H1 (cell line): ENCODE results near the gene PLCB2. TPM values are rescaled to one million over a fixed set of nuclear protein-coding genes. Genes with fewer than 3 reads are reported as not detected.

Source experiments
- CTCF ChIA-PET: fragments of 300-600 bp; sonication (Branson Sonifier 250); formaldehyde crosslinking; loops from one replicate; lab custom pipeline; 2021; ENCODE audit not compliant: partially characterized antibody; lab: Charles Lee
- POLR2A ChIA-PET: fragments of 300-600 bp; sonication (Branson Sonifier 250); formaldehyde crosslinking; loops from one replicate; lab custom pipeline; 2021; ENCODE audit warnings: inconsistent platforms; ENCODE audit not compliant: partially characterized antibody; lab: Charles Lee
- DNase-seq, 2 experiments: peaks; one replicate each; pipeline versions ENCODE4 v3.0.0 to v3.0.0-alpha.2; 2010 to 2022; ENCODE audit warnings: low spot score in 2 of 2, low read depth in 1 of 2, mixed read lengths in 1 of 2
- FAIRE-seq: peaks from 2 replicates; lab custom pipeline; 2011; peaks lifted over from hg19 to GRCh38; lab: Jason Lieb, UNC
- H2AFZ ChIP-seq: 2 replicates; pipeline ENCODE4 v1.8.1; 2012; ENCODE audit warnings: low read length, inconsistent platforms
- H2AK5ac ChIP-seq: 2 replicates; pipeline ENCODE4 v1.6.1; 2013; ENCODE audit warnings: low read depth, low read length
- H2BK120ac ChIP-seq: replicated peaks from 2 replicates; pipeline ENCODE3; 2013; ENCODE audit warnings: low read depth, low read length, inconsistent platforms
- H2BK12ac ChIP-seq: 2 replicates; pipeline ENCODE4 v1.6.1; 2013; ENCODE audit warnings: low read depth, low read length
- H2BK15ac ChIP-seq: 2 replicates; pipeline ENCODE4 v1.6.1; 2013; ENCODE audit warnings: low read length
- H2BK20ac ChIP-seq: 2 replicates; pipeline ENCODE4 v1.6.1; 2013; ENCODE audit warnings: low read length
- H2BK5ac ChIP-seq: 2 replicates; pipeline ENCODE4 v1.6.1; 2013; ENCODE audit warnings: low read depth, low read length
- H3K14ac ChIP-seq: 2 replicates; pipeline ENCODE4 v1.6.1; 2013; ENCODE audit warnings: inconsistent platforms; ENCODE audit not compliant: insufficient read length
- H3K18ac ChIP-seq: 2 replicates; pipeline ENCODE4 v1.6.1; 2013; ENCODE audit warnings: low read length; ENCODE audit errors: extremely low read depth
- H3K23ac ChIP-seq: 2 replicates; pipeline ENCODE4 v1.6.1; 2013; ENCODE audit warnings: inconsistent platforms; ENCODE audit not compliant: insufficient read length
- H3K23me2 ChIP-seq: 2 replicates; pipeline ENCODE4 v1.6.1; 2013; ENCODE audit warnings: low read depth, low read length
- H3K27ac ChIP-seq: 2 replicates; pipeline ENCODE4 v1.6.1; 2011; ENCODE audit warnings: low read depth, low read length, inconsistent platforms
- H3K27me3 ChIP-seq, 4 experiments: replicated peaks in 1 of 4; 1 replicate in 1 of 4; 2 replicates in 3 of 4; pipeline versions ENCODE4 v1.6.1 to v1.8.1; 2011 to 2013; ENCODE audit warnings: low read length in 3 of 4, mild to moderate bottlenecking in 3 of 4, inconsistent platforms in 2 of 4, mixed read lengths in 2 of 4, moderate library complexity in 1 of 4; ENCODE audit not compliant: control insufficient read depth in 3 of 4, insufficient read depth in 3 of 4; ENCODE audit errors: extremely low read depth in 1 of 4
- H3K36me3 ChIP-seq, 4 experiments: 2 replicates each; pipeline versions ENCODE4 v1.6.1 to v1.8.1; 2011 to 2013; ENCODE audit warnings: mild to moderate bottlenecking in 4 of 4, low read length in 3 of 4, moderate library complexity in 2 of 4, control low read depth in 1 of 4, inconsistent platforms in 1 of 4; ENCODE audit not compliant: insufficient read depth in 4 of 4, control insufficient read depth in 2 of 4
- H3K4ac ChIP-seq: replicated peaks from 2 replicates; pipeline ENCODE3; 2013; ENCODE audit warnings: low read length, low read depth, mixed read lengths, inconsistent platforms; ENCODE audit not compliant: insufficient read length
- H3K4me1 ChIP-seq, 4 experiments: replicated peaks in 1 of 4; 1 replicate in 1 of 4; 2 replicates in 3 of 4; pipeline versions ENCODE4 v1.6.1 to v1.8.1; 2011 to 2013; ENCODE audit warnings: low read length in 3 of 4, inconsistent platforms in 2 of 4, mixed read lengths in 1 of 4; ENCODE audit not compliant: insufficient read depth in 4 of 4, control insufficient read depth in 3 of 4
- H3K4me2 ChIP-seq, 2 experiments: 2 replicates each; pipeline versions ENCODE4 v1.6.1 to v1.8.1; 2011 to 2013; ENCODE audit warnings: low read depth in 2 of 2, low read length in 2 of 2, control low read depth in 1 of 2, inconsistent platforms in 1 of 2, mild to moderate bottlenecking in 1 of 2; ENCODE audit not compliant: insufficient read depth in 1 of 2
- H3K4me3 ChIP-seq, 4 experiments: fragments of 200-600, 300-600 bp in 1 of 4; sonication (generic), shearing (Covaris generic), sonication (Bioruptor Twin) in 1 of 4; 2 replicates each; pipeline versions ENCODE4 v1.5.1 to v1.8.1; 2011 to 2016; ENCODE audit warnings: low read length in 4 of 4, low read depth in 3 of 4, control low read depth in 2 of 4, inconsistent platforms in 2 of 4, mild to moderate bottlenecking in 2 of 4, mixed read lengths in 1 of 4, moderate library complexity in 1 of 4; ENCODE audit not compliant: insufficient read depth in 2 of 4; ENCODE audit errors: extremely low read depth in 1 of 4
- H3K56ac ChIP-seq: replicated peaks from 2 replicates; pipeline ENCODE3; 2013; ENCODE audit warnings: low read depth, mild to moderate bottlenecking, mixed read lengths, low read length, inconsistent platforms; ENCODE audit not compliant: insufficient read length
- H3K79me1 ChIP-seq: 2 replicates; pipeline ENCODE4 v1.6.1; 2013; ENCODE audit warnings: low read depth, low read length, control low read depth
- H3K79me2 ChIP-seq, 2 experiments: 2 replicates each; pipeline versions ENCODE4 v1.6.1 to v1.8.1; 2012 to 2013; ENCODE audit warnings: low read length in 2 of 2, mild to moderate bottlenecking in 2 of 2, inconsistent platforms in 1 of 2; ENCODE audit not compliant: insufficient read depth in 2 of 2, control insufficient read depth in 1 of 2
- H3K9ac ChIP-seq, 4 experiments: replicated peaks in 1 of 4; 1 replicate in 1 of 4; 2 replicates in 3 of 4; pipeline versions ENCODE4 v1.6.1 to v1.8.1; 2011 to 2013; ENCODE audit warnings: low read depth in 3 of 4, low read length in 3 of 4, control low read depth in 2 of 4, mild to moderate bottlenecking in 2 of 4, moderate library complexity in 2 of 4, inconsistent platforms in 1 of 4; ENCODE audit errors: extremely low read depth in 1 of 4
- H3K9me3 ChIP-seq, 2 experiments: 2 replicates each; pipeline versions ENCODE4 v1.6.1 to v1.8.1; 2012 to 2013; ENCODE audit warnings: mild to moderate bottlenecking in 2 of 2, moderate library complexity in 2 of 2, control low read depth in 1 of 2, inconsistent platforms in 1 of 2, low read depth in 1 of 2, low read length in 1 of 2, mixed read lengths in 1 of 2; ENCODE audit not compliant: insufficient read depth in 2 of 2
- H4K20me1 ChIP-seq, 2 experiments: replicated peaks in 1 of 2; 2 replicates each; pipeline versions ENCODE3 to v1.8.1; 2011 to 2013; ENCODE audit warnings: inconsistent platforms in 2 of 2, low read length in 2 of 2, mild to moderate bottlenecking in 1 of 2; ENCODE audit not compliant: insufficient read depth in 2 of 2, control insufficient read depth in 1 of 2
- H4K5ac ChIP-seq: 2 replicates; pipeline ENCODE4 v1.6.1; 2013; ENCODE audit warnings: low read length, low read depth, mixed read lengths, inconsistent platforms; ENCODE audit not compliant: insufficient read length
- H4K8ac ChIP-seq: 2 replicates; pipeline ENCODE4 v1.8.0; 2013; ENCODE audit warnings: mild to moderate bottlenecking, moderate library complexity, low read length, inconsistent platforms; ENCODE audit not compliant: insufficient read depth; ENCODE audit errors: extremely low read depth
- H4K91ac ChIP-seq: replicated peaks from 2 replicates; pipeline ENCODE3; 2013; ENCODE audit warnings: low read length, mixed read lengths, inconsistent platforms; ENCODE audit not compliant: insufficient read length
- BACH1 ChIP-seq: IDR thresholded peaks from 2 replicates; pipeline ENCODE4 v1.6.1; 2012; ENCODE audit warnings: low read length, improper control_type of control experiment
- CEBPB ChIP-seq: IDR thresholded peaks from 2 replicates; pipeline ENCODE4 v1.6.1; 2012; ENCODE audit warnings: low read depth, low read length
- CTBP2 ChIP-seq: IDR thresholded peaks from 2 replicates; pipeline ENCODE4 v1.7.0; 2011; ENCODE audit warnings: borderline replicate concordance, mild to moderate bottlenecking, moderate library complexity, mixed read lengths, low read length; ENCODE audit not compliant: insufficient read depth, insufficient read length
- HDAC2 ChIP-seq, 2 experiments: fragments of 300-600 bp in 1 of 2; sonication (generic) in 1 of 2; IDR thresholded peaks; 2 replicates each; pipeline ENCODE4 v1.6.1; 2011 to 2012; ENCODE audit warnings: low read depth in 2 of 2, low read length in 2 of 2, mild to moderate bottlenecking in 2 of 2, moderate library complexity in 2 of 2, borderline replicate concordance in 1 of 2, inconsistent platforms in 1 of 2
- JUND ChIP-seq: IDR thresholded peaks from 2 replicates; pipeline ENCODE4 v1.6.1; 2011; ENCODE audit warnings: mild to moderate bottlenecking, improper control_type of control experiment, low read length
- SIRT6 ChIP-seq: IDR thresholded peaks from one replicate; pipeline ENCODE4 v1.7.1; 2012; ENCODE audit warnings: low read length, inconsistent platforms
- SUZ12 ChIP-seq: fragments of 200-600 bp; sonication (generic); IDR thresholded peaks from 2 replicates; pipeline ENCODE4 v1.6.1; 2012; ENCODE audit warnings: mild to moderate bottlenecking, inconsistent platforms, low read length, moderate library complexity, mixed read lengths
- TAF1 ChIP-seq: IDR thresholded peaks from 2 replicates; pipeline ENCODE4 v1.6.1; 2011; ENCODE audit warnings: mild to moderate bottlenecking, low read depth, low read length
- TCF12 ChIP-seq: IDR thresholded peaks from 2 replicates; pipeline ENCODE4 v1.6.1; 2011; ENCODE audit warnings: low read depth, mild to moderate bottlenecking, low read length
- YY1 ChIP-seq: IDR thresholded peaks from 2 replicates; pipeline ENCODE4 v1.6.1; 2011; ENCODE audit warnings: low read depth, mild to moderate bottlenecking, low read length
- WGBS, 2 experiments: shearing (Covaris generic) in 1 of 2; methylation state at CpG; one replicate each; pipeline versions ENCODE4 v1.1.6 to v1.1.7; 2013 to 2015; ENCODE audit warnings: low lambda C conversion rate in 2 of 2, mixed read lengths in 2 of 2, inconsistent platforms in 1 of 2, low coverage in 1 of 2, missing lambda C conversion rate in 1 of 2; ENCODE audit not compliant: insufficient replicate concordance in 2 of 2, insufficient coverage in 1 of 2, insufficient read length in 1 of 2; ENCODE audit errors: extremely low coverage in 1 of 2, missing lambda C conversion rate in 1 of 2; 5-methylcytosine and 5-hydroxymethylcytosine counted together
- polyA plus RNA-seq, 7 experiments: library from polyadenylated mRNA; depleted of rRNA in 3 of 7; stranded (reverse) in 5 of 7; unstranded in 2 of 7; fragments of >200 nt in 5 of 7; fragments of 200-250 nt in 2 of 7; gene quantifications; 1 replicate in 5 of 7; 2 replicates in 1 of 7; 4 replicates in 1 of 7; pipeline versions ENCODE4 v1.2.1 to v1.2.3, GENCODE V29; 2011 to 2013; ENCODE audit warnings: missing spikeins in 2 of 7, mixed read lengths in 2 of 7
- total RNA-seq: library from RNA; stranded (reverse); fragmentation: NEBNext Ultra II Directional; extraction: Animal tissue kit (Norgen Biotek cat#: 25700); gene quantifications from 2 replicates; pipeline ENCODE4 v1.2.1, GENCODE V29; 2021
- TF ChIP-seq, protein P1 (sequence below): IDR thresholded peaks from 2 replicates; pipeline ENCODE4 v1.6.1; 2012; ENCODE audit warnings: inconsistent platforms

Gene PLCB2
- total and polyA plus RNA-seq, 2 of the 8 experiments (the other 6 are each of a cell fraction or from before 2014, with no cell fraction given) = 7.2 to 8.4 TPM

DNA sequence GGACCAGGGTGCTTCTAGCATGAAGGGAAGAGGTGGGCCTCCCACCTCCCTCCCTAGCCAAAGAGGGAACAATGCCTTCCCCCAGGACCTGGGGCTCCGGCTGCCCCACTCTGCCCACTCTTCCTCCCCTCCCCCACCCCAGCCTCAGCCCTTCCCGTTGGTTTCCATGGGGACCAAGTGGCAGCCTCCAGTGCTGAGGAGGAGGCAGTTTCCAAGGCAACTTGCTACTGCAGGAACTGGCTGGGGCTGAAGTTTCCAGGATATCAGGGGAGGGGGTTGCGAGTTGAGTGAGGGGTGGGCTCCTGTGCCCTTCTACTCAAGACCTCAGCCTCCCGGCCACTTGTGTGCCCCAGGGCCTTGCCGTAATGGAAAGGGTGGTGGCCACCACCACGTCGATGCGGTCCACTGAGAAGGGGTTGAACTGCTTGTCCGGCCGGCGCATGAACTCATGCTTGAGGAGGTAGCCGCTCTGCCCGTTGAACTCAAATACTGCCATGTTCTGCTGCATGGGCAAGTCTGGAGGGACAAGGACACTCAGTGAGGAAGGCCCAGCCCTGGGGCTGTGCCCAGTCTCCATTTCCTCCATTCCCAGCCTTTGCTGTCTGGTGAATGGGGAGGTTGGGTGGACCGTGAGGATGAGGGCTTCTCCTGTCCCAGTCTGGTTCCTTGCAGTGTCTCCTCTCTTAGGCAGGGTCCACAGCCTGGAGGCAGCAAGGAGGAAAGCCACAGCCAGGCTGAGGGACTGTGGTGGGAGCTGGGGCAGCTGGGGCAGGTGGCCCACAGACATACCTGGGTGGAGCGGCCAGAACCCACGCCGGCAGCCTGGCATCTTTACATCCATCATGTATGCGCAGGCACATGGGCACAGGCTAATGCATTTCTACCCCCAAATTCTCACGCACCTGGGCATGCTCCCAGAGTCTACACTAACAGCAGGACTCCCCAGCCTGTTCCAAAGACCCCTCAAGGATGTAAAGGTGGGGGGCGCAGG, 13.5 kb downstream of the PLCB2 start:
- ChIA-PET POLR2A (interaction anchor here (0.7 to 5.4 kb wide), 3 partner anchors 7 to 11 kb away, joined by 3 to 46 read pairs (median 3); partner anchors contain the start of gene ANKRD63), CTCF (interaction anchor here (1.0 to 16.2 kb wide), 7 partner anchors 8 to 212 kb away, joined by 3 to 518 read pairs (median 3); partner anchors contain the start of genes CCDC9B, INAFM2, PAK6 and PLCB2)
- H3K18ac ChIP-seq = no peak overlapping the region
- no peak overlapping the region for H2BK15ac ChIP-seq
- no peaks in the 10 kb centered on the region for H3K79me1 ChIP-seq
- no peak overlapping the region for H3K4me3 ChIP-seq
- H3K4ac ChIP-seq = no peak overlapping the region
- H3K23me2 ChIP-seq = peaks cover 3% of the 10 kb centered on the region; the same call in 1 of the 2 replicates
- no peak overlapping the region for H4K8ac ChIP-seq
- 92% methylated on average over 18 of the region's 20 CpGs; no CpG with 5 or more reads in 1 of the 2 experiments for WGBS, 2 experiments
- no peak overlapping the region for H2BK20ac ChIP-seq
- no peak overlapping the region for H2BK5ac ChIP-seq
- H3K4me2 ChIP-seq = no peak overlapping the region
- H4K5ac ChIP-seq = no peak overlapping the region
- H3K36me3 ChIP-seq = no peaks in the 10 kb centered on the region
- DNase-seq (no peak), FAIRE-seq (no peak)
- no peak overlapping the region for H3K56ac ChIP-seq
- no peak overlapping the region for H3K14ac ChIP-seq
- no peak overlapping the region for H4K91ac ChIP-seq
- no peak overlapping the region for H3K23ac ChIP-seq
- H3K4me1 ChIP-seq = peaks cover 0 to 18% (median 11%) of the 10 kb centered on the region in 4 experiments; a peak in 6 of 7 replicates
- H3K9me3 ChIP-seq = no peaks in the 10 kb centered on the region
- H2BK120ac ChIP-seq = no peak overlapping the region
- H3K79me2 ChIP-seq = no peaks in the 10 kb centered on the region
- no peak overlapping the region for H3K27ac ChIP-seq
- H2AK5ac ChIP-seq = no peak overlapping the region
- peaks cover 0 to 1% of the 10 kb centered on the region in 2 experiments for H4K20me1 ChIP-seq
- H3K9ac ChIP-seq = no peak overlapping the region
- no peak overlapping the region for H2AFZ ChIP-seq
- 0 out of 2 replicates have a peak overlapping the region, but pooled peaks have one; percentile 39 for H2BK12ac ChIP-seq
- peaks cover 16 to 47% (median 33%) of the 10 kb centered on the region in 4 experiments; a peak in 6 of 7 replicates for H3K27me3 ChIP-seq
- TF ChIP-seq YY1 (no peak), BACH1 (no peak), SIRT6 (no peak), SUZ12 (no peak), TAF1 (no peak), JUND (no peak), CEBPB (no peak), CTBP2 (no peak), TCF12 (no peak), HDAC2 (IDR thresholded peaks at IDR 0.05; ENCODE audit: borderline replicate concordance in 1 of 2, low read depth in 2 of 2, low read length in 2 of 2) (no peak)
- TF ChIP-seq, protein P1, sequence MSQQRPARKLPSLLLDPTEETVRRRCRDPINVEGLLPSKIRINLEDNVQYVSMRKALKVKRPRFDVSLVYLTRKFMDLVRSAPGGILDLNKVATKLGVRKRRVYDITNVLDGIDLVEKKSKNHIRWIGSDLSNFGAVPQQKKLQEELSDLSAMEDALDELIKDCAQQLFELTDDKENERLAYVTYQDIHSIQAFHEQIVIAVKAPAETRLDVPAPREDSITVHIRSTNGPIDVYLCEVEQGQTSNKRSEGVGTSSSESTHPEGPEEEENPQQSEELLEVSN = no peak
